T follicular helper cell (primary cell): ENCODE data around the gene CSRP1.

Experiments
- DNase-seq: peaks from one replicate; pipeline ENCODE4 v3.0.0-alpha.2; 2020; ENCODE audit warnings: low read depth

CSRP1 gene

DNA sequence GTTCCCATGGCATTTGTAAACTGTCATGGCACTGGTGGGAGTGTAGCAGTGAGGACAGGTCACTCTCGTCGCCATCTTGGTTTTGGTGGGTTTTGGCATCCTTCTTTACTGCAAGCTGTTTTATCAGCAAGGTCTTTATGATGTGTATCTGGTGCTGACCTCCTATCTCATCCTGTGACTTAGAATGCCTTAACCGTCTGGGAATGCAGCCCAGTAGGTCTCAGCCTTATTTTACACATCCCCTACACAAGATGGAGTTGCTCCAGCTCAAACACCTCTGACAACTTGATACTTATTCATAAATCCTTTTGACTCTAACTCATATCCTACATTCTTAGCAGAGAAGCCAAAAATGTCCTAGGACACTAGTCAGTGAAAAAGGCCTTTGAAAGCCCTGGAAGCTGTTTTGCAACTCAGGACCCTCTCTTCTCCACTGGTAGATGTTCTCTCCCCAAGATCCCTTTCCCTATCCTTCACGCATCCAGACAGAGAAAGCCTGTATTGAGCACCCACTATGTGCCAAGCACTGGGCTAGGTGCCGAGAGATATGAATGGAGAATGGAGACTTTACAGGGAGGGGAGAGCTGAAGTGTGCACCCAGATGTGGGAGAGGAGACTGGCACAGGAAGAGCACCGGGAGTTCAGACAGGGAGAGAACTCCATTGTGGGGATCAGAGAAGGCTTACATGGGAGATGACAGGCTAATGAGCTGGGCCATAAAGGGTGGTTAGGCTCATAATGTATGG, 6.7 kb upstream of the CSRP1 start:
- no peak for DNase-seq

DNA sequence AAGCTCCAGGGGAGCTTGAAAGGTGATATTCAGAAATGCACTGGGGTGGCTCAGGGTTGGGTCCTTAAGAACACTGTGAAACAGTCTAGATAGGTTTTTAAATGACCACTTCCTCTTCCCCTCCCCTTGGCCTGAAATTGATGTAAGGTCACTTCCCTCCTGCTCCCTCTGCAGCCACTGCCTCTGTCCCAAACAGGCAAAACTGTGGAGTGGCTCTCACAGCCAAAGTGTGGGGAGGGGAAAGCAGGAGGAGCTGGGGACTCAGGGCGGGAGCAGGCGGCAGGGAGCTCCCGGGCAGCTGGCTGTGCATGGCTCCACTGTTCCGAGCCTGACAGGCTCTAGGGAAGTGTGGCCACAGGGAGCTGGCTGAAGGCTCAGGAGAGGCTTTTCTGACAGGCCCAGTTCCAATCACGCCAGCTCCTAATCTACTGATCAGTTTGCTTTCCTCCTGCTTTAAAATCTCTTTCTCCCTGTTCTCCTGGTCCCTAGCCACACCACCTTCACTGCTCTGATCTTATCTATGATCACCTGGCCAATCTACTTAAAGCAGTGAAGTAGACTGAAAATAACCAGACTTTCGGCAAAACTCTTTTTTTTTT, 5.1 kb upstream of the CSRP1 start:
- DNase-seq: no peak

DNA sequence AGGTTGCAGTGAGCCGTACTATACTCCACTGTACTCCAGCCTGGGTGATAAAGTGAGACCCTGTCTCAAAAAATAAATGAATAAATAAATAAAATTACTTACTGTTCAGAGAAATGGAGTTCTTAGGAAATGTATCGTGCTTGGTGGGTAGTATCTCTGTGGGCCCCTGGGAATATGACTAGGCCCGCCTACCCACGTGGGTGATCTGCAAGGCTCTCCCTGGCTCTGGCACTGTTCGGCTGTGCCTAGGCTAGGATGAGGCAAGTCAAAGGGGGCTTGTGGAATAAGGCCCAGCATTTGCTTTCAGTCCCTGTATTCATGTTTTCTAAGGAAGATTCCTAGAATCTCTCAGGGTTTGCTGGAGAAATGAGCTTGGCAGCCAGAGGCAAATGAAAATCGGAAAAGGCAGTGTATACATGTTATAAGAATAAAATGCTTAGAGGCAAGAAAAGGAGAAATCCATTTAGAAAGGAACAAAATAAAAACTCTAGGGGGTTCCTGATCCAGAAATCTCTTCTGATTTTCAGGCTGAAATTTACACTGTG, 4.5 kb upstream of the CSRP1 start:
- DNase-seq: no peak

DNA sequence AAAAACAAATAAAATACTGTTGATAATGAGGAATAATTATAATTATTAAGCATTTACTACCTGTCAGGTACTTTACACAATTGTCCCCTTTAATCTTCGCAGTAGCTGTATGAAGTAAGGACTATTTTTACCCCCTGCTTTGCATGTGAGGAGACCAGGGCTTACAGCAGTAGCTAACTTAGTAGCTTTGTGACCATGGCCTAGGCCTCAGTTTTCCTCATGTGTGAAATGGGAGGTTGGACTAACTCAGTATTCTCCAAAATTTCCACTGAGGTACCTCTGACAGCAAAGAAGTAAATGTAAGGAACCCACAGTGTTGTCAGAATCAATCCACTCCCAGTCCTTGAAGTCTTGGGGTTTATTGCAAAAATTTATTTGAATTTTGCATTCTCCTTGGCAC, 3.8 kb upstream of the CSRP1 start:
- no peak for DNase-seq

DNA sequence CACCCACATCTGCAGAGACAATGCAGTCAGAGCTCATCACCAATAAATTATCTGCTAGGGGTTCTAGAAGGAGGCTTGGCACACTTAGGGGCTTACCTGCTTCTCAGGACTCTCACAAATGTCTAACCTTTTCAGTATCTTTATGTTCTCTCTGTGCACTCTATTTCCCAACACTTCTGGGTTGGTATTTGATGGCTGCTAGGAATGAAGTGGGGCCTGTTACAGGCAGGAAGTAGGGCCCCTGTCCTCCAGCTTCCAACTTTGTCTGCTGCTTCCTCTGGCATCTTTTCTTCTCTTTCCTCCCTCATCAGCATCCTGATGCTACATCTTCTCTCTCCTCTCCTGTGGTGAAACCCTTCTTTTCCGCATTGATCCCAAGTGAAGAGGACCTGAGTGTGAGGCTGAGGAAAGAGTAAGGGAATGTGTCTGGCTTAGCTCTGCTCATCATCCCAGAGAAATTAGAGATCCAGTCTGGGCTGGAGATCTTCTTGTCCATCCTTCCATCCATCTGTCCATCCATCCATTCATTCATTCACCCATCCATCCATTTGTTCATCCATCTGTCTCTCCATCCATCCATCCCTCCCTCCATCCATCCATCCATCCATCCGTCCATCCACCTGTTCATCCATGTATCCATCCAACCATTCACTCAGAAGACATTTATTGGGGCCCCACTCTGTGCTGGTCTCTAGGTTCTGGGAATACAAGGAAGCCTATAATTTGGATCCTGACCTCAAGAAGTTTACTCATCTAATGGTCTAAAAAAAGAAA, 2.9 kb upstream of the CSRP1 start:
- no peak for DNase-seq

DNA sequence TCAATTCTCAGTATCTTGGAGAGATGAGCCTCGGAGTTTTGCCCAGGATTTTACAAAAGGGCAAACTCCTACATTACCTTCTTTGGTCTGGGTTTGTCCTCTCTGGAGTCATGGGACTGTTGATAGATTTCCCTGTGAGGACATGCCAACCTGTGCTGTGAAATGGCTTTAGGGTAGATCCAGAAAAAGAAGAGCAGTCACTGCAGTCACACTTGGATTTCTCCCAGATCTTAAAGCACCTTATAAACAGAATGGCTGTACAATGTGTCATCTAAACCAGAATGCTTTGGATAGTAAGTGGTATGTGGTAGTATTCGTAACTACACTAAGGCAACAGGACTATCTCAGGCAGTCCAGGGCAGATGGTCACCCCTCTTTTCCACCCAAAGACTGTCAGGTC, 1.9 kb upstream of the CSRP1 start:
- DNase-seq: no peak

DNA sequence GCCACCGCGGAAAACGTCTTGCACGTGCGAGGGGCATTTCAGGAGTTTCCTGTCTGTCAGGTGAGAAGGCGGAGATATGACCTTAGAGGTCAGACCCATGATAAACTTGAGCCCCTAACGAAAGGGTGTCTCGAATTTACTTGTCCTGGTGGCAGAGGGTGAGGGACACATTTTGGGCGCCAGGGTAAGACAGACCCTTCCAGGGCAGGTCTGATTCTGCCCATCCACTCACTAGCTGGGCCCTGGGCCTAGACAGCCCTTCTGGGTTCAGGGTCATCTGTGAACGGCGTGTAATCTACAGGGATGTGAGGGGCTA, 395 bp upstream of the CSRP1 start:
- no peak for DNase-seq

DNA sequence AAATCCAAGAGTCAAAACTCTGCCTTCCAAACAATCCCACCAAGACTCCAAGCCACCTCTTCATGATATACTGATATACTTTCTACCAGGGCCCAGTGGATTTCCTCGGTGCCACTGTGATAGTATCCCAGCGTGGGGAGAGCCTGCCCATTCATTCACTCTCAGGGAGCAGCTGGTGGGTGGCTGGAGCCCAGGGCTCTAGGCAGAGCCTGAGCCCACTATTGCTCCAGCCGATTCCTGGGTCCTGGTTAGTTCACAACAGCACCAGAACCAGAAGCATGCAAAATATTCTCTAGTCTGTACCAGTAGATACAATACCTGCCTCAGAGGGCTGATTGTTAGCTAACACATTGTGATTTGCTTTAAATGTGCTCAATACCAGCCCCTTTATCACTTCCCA, 831 bp downstream of the CSRP1 start:
- DNase-seq: no peak

DNA sequence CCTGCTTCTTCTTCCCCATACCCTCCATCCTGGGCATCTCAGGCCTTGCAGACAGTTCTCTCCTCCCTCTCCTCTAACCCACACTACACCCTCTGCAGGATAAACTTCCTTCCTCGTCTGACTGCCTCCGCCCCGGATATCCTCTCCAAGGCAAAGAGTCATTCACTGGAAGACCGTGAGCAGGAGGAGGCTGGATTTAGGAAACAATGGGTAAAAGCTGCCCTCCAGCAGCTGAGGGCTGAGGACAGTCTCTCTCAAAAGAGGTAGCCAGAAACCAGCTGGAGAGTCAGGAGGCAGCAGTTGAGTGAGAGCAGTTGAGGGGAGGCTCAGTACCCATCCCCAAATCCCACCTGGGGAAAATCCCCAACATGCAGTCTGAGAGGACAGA, 1.4 kb downstream of the CSRP1 start:
- no peak for DNase-seq

DNA sequence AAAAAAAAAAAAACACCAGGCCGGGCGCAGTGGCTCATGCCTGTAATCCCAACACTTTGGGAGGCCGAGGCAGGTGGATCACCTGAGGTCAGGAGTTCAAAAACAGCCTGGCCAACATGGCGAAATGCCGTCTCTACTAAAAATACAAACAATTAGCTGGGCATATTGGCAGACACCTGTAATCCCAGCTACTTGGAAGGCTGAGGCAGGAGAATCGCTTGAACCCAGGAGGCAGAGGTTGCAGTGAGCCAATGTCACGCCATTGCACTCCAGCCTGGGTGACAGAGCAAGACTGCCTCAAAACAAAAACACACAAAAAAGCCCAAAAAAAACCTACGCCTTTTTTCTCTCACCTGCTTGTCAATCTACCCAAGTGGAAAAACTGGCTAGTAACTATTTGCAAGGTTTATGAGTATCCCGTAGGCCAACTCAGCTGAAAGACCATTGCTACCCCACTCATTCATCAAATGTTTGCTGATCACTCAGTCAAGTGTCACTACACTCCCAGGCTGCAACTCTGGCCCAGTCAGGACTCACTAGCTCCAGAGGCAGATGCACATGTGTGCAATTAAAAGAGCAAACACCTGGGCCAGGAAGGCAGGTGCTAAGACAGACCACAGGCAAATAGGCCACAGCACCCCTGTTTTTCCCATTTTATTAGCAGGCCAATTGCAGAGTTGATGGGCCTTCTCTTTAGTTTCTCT, 2.0 kb downstream of the CSRP1 start:
- no peak for DNase-seq

DNA sequence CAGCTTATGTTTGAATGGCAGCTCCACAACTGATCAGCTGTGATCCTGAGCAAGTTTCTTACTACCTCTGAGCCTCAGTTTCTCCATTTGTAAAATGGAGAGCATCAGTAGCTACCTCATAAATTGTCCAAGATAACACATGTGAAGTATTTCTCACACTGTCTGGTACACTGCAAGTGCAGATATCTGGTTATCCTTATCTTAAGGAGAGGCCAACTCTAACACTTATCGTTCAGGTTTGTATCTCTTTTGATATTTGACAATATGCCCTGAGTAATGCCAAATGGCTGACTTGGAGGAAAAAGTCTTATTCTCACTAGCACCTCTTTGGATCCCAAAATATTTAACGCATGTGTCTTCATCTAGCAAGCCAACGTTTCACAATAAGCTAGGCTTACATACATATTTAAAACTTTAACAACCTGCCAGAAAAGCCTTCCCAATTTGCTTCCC, 2.7 kb downstream of the CSRP1 start:
- DNase-seq: no peak

DNA sequence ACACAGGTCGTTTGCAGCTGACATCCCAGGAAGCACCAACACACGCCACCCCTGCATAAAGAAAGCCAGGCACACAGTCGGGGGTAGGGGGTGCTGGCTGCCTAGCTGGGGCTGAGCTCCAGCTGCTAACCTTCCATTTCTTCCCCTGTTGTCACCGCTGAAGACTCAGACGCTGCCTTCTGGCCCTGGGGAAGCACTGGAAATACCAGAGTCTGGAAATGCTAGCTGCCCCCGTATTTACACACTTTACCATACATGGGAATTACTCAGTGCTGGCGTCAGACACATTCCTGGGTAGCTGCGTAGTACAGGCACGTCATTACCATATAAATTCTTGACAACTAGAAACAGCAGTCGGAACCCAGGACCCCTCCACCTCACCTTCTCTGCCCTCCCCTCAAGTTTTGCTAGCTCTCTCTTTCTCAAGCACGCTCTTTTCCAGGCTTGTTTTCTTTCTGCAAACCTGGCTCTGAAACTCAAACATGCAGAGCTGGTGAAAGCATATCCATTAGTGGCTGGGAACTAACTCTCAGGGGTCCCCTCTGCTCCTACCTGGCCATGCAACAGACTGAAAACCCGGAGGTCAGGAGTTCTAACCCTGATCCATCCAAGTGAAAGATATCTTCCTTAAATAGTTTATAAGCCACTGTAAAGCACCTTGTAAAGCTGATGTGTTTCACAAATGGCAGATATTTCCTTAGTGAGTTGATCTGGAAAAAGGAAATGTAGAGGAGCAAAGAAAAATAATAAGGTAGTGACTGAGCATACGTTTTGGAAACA, 3.3 kb downstream of the CSRP1 start:
- no peak for DNase-seq

DNA sequence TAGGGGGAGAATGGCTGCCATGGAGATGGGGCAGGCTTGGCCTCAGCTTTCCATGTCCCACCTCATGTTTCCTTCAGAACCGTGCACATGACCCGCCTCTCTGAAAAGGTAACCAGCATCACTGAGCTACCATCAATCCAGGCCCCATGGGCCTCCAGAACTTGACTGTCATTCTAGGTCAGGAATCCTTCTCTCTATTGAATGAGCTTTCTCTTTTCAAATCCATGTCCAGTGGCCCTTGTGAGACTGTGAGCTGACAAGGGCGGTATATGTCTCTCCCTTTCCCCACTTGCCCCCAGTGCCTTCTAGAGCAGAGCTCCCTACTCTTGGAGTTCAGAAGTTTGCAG, 4.4 kb downstream of the CSRP1 start:
- DNase-seq: no peak

DNA sequence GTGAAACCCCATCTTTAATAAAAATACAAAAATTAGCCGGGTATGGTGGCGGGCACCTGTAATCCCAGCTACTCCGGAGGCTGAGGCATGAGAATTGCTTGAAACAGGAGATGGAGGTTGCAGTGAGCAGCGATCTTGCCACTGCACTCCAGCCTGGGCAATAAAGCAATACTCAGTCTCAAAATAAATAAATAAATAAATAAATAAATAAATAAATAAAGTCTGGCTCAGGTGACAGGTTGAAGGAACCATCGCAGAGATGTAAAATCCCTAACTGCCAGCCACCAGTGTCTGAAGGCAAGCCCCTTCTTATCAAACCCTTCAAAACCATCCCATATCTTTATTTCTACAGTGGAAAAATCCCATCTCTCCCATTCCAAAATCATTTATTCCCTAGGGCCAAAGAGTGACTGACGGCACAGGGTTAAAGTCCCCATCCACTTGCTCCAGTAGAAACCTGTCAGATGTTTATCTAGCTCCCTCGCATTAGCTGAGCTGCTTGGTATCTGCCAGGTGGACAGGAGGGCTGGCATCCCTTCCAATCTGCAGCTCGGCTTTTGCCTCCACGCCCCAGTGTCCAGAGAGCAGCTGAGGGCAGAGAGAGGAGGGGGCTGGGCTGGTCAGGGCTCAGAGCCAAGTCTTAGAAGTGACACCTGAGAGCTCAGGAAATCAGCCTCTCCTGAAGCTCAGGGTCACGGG, 5.0 kb downstream of the CSRP1 start:
- DNase-seq: no peak

DNA sequence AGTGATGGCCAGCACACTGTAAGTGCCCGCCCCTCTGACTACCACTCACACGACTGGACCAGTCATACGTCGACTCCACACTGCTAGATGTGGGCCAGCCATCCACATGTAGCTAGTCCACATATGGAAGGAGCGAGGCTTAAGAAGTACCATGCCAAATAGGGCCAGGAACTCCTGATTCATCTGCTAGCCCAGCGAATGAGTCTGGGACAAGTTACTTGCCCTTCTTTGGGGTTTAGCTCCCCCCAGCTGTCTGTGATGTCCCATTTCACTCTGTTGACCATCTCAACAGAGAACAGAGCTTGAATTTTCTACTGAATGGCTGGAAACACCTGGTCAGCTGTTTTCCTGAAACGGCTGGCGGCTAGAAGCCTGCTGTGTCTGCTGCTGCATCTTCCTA, 5.8 kb downstream of the CSRP1 start:
- no peak for DNase-seq

DNA sequence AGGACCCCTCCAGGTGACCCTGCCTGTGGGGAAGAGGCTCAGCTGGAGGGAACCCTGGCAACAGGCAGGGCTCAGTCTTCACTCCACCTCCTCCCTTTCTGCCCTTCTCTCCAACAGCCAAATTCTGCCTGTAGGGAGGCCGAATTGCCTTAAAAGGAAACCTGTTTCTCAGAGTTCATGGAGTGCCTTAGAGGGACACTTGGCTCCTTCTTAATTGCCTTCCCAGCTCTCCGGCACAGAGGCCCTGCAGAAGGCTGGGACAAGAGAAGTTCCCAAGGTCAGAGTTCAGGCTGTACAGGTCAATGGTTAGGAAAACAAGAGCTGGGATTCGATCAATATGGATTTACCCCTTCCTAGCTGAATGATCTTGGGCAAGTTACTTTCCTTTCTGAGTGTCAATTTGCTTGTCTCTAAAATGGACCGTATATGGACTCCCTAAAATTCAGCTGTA, 6.2 kb downstream of the CSRP1 start:
- DNase-seq: no peak

DNA sequence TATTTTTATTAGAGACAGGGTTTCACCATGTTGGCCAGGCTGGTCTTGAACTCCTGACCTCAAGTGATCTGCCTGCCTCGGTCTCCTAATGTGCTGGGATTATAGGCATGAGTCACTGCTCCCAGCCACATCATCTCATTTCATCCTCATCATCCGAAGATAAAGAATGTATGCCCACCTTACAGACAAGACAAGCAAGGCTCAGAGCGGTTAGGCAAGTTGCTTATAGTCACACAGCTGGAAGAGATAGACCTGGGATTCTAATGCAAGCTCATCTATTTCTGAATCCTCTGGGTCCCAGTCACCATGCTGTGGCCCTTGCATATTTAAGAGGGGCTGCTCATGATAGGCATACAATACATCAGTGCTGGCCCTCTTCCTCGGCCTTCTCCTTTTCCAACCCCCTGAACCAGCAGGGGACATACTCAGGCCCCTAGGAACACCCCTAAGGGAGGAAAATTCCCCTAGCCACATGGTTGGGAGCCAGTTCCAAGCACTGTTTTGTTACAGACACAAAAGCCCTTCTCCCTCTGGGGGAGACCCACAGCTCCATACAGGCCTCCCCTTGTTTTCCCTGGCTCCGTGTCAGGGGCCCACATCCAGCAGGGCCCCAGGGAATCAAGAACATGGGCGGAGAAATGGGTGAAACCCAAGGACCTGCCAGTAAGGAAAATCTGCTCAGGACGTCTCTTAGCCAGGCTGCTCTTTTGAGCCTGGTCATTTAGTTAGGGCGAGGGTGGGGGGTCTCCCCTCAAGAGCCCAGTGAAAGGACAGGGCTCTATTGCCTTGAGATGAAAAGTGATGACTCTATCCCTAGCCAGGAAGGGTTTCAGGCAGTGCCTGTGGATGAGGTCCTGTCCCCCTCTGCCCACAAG, 6.9 kb downstream of the CSRP1 start:
- DNase-seq: no peak

DNA sequence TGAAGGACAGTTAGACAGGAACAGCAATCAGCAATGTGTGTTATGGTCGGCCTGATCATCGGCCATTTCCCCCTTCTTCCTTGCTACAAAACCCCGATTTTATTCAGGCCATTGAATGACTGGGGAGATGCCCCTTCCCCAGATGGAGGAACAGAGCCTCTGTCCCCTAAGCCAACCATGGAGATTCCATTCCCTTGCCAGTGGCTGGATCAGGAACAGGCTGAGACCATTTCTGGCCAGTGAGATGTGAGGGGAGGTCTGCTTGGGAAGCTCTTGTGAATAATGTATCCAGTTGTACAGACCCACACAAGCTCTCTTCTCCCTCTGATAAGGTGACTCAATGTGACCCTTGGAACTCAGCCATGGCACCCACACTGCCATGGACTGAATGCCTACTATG, 7.7 kb downstream of the CSRP1 start:
- no peak for DNase-seq

DNA sequence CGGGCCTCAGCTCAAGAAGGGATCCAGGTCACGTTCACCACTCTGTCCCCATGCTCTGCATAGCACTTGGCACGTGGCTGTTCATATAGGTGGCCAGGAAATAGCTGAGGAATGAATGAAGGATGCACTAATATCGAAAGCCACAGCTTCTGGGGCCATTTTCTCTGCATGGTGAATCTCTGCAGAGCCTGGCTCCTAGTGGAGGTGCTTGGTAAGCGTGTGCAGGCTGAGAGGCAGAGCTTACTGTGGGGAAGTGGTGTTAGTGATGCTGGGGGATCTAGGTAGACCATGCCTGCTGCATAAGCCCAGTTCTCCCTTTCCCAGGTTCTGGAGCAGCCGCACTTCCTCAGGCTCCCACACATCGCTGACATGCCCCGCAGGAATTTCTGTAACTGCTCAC, 8.3 kb downstream of the CSRP1 start:
- DNase-seq: no peak

DNA sequence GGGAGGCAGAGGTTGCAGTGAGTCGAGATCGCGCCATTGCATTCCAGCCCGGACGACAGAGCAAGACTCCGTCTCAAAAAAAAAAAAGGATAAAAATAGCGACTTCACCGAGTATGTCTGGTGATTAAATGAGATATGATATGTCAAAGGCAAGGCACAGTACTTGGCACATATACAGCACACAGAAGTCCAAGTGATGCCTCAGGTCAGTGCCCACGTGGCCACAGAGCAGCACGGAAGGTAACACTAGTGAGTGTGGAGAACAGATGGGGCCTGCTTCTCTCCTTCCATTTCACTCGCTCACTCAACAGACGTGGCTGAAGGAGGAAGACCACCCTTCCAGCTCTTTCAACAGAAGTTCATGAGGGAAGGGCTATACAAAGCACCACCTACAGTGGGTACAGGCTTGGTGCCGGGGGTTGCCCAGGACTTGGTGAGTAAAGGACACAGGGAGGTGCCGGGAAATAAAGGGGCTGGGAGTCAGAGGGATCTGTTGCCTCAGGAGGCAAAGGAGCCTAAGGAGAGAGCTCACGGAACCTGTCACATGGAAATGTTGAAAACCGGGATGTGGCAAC, 8.9 kb downstream of the CSRP1 start:
- DNase-seq: no peak
